ENCODE measurements around the gene TRIM17. TPM values are rescaled to one million over a fixed set of nuclear protein-coding genes. Genes with fewer than 3 reads are reported as not detected.

TRIM17 gene
- total RNA-seq, 2 donors from 2014 or later: 1.6 to 6.2 TPM

DNA sequence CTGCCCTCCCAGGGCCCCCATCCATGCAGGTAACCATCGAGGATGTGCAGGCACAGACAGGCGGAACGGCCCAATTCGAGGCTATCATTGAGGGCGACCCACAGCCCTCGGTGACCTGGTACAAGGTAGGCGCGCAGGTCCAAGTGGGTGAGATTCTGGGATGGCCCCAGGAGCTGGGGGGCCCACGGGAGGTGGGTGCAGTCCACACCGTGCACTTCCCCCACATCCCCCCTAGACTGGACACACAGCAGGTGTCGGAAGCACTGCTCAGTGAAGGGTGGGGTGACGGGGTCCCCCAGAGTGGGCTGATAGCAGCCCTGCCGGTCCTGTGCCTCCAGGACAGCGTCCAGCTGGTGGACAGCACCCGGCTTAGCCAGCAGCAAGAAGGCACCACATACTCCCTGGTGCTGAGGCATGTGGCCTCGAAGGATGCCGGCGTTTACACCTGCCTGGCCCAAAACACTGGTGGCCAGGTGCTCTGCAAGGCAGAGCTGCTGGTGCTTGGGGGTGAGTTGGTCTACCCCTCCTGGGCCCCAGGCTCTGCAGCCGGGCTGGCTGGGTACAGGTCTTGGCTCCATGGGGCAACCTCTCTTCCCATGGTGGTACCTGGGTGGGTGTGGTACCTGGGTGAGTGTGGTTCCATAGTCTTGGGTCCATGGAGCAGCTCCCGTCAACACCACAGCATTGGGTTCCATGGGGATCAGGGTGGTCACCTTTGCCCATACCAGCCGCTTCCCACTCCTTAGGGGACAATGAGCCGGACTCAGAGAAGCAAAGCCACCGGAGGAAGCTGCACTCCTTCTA is 50.4 kb downstream of the TRIM17 start:
- Mint-ChIP-seq H3K9me3 (no peaks in the 10 kb centered on the region), H3K4me3 (no peak overlapping the region), H3K27ac (no peak overlapping the region), H3K4me1 (ENCODE audit: low read depth) (no peaks in the 10 kb centered on the region), H3K27me3 (ENCODE audit: low read depth) (no peaks in the 10 kb centered on the region), H3K36me3 (ENCODE audit: insufficient read depth in 2 of 2) (no peaks in the 10 kb centered on the region)
- no peak for DNase-seq
- no peak for ATAC-seq (replicated peaks in 1 of 2)

DNA sequence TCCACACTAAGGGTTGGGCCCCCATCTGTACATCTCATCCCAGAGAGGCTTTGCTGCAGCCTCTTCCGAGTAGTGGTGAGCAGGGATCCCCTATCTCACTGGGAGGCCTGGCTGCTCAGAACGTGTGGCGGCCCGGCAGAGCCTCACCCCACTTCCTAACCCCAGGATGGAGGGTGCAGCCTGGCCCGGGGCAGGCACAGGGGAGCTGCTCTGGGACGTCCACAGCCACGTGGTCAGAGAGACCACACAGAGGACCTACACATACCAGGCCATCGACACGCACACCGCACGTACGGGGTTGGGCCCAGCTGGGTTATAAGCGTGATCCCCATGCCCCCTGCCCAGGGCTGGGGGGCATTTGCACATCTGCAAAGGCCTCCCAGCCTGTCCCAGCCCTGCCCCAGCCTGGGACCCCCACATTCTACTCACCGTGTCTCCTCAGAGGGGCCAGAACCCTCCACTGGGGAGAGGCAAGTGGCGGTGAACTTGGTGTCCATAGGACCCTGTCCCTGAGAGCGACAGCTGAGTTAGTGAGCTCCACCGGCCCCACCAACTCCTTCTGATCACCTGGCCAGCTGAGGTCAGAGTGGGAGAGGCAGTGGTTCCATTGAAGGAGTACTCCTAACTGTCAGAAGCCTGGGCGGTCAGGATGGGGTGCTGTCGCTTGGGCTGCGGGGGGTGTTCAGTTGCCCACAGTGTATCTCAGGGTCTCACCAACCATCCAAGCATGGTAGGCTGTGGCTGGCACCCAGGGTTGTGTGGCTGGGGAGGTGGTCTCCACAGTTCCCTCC is 51.2 kb downstream of the TRIM17 start:
- H3K4me3 Mint-ChIP-seq: no peak overlapping the region
- H3K9me3 Mint-ChIP-seq: no peaks in the 10 kb centered on the region
- no peaks in the 10 kb centered on the region for H3K4me1 Mint-ChIP-seq (ENCODE audit: low read depth)
- no peaks in the 10 kb centered on the region for H3K27me3 Mint-ChIP-seq (ENCODE audit: low read depth)
- ATAC-seq (replicated peaks in 1 of 2): no peak
- H3K36me3 Mint-ChIP-seq (ENCODE audit: insufficient read depth in 2 of 2): no peaks in the 10 kb centered on the region
- DNase-seq: no peak
- no peak overlapping the region for H3K27ac Mint-ChIP-seq

DNA sequence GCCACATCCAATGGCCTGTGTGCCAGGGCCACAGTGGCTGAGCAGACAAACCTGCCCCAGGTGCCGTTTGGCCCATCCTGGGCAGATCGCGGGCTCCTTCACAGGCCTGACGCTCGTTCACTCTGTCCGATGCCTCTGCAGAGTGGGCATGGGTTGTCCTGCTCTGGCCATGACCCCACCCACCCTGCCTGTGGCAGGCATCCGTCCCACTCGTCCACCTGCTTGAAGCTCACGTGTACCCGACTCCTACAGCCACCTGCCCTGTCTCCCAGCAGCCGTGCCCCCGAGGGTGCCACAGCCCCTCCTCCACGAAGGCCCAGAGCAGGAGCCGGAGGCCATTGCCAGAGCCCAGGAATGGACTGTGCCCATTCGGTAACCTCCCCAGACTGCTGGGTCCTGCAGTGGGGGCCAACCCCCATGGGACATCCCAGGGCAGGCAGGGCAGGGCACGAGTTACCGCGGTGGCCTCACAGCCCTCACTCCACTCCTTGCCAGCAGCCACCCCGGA is 51.9 kb downstream of the TRIM17 start:
- Mint-ChIP-seq H3K9me3 (no peaks in the 10 kb centered on the region), H3K27ac (no peak overlapping the region), H3K36me3 (ENCODE audit: insufficient read depth in 2 of 2) (no peaks in the 10 kb centered on the region), H3K4me1 (ENCODE audit: low read depth) (no peaks in the 10 kb centered on the region), H3K4me3 (no peak overlapping the region), H3K27me3 (ENCODE audit: low read depth) (no peaks in the 10 kb centered on the region)
- ATAC-seq (replicated peaks in 1 of 2) (no peak), DNase-seq (no peak)

DNA sequence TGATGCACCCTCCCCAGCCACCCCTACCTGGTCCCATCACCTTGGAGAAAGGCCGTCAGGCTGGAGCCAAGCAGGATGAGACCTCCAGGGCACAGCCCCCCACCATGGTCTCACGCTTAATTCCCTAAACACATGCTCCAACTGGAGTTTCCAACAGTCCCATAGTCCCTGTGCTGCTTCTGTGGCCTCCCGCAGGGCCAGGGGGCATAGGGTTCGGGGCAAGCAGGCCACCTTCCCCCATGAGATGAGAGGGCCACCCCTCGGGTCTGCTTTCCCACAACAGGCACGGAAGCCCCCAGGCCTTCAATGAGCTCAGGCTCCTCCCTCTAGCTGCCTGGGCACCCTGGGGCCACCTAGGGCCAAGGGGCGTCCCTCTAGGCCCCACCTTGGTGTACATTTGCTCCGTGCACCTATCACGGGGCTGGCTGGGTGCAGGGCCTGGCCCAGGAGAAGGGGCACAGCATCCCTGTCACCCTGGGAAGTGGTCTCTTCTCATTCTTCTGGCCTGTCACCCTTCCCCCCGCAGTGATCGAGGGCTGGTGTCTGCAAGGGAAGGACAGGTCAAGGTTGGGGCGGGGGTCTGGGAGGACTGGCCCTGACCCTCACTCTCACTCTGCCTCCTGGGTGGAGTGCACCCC is 52.5 kb downstream of the TRIM17 start:
- DNase-seq: no peak
- H3K27ac Mint-ChIP-seq: no peak overlapping the region
- no peak for ATAC-seq (replicated peaks in 1 of 2)
- H3K9me3 Mint-ChIP-seq: no peaks in the 10 kb centered on the region
- no peaks in the 10 kb centered on the region for H3K27me3 Mint-ChIP-seq (ENCODE audit: low read depth)
- no peak overlapping the region for H3K4me3 Mint-ChIP-seq
- H3K4me1 Mint-ChIP-seq (ENCODE audit: low read depth): no peaks in the 10 kb centered on the region
- H3K36me3 Mint-ChIP-seq (ENCODE audit: insufficient read depth in 2 of 2): no peaks in the 10 kb centered on the region

DNA sequence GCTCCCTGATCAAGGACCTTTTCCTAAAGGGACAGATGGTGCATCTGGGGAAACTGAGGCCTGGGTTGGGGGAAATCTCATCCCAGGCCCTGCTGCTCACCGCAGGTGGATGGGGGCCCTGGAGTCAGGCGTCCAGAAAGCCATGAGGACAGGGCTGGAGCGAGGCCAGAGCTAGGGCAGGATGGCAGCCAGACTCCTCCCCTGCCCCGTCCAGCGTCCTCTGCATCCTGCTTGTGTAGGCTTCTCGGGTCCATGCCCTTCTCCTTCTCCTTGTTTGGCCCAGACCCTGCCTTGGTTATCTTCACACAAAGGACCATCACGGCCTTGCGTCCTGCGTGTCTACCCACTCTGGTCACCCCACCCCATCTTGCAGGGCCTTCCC is 53.0 kb downstream of the TRIM17 start:
- Mint-ChIP-seq H3K27me3 (ENCODE audit: low read depth) (no peaks in the 10 kb centered on the region), H3K36me3 (ENCODE audit: insufficient read depth in 2 of 2) (no peaks in the 10 kb centered on the region), H3K9me3 (no peaks in the 10 kb centered on the region), H3K4me1 (ENCODE audit: low read depth) (no peaks in the 10 kb centered on the region), H3K4me3 (no peak overlapping the region), H3K27ac (no peak overlapping the region)
- DNase-seq: no peak
- no peak for ATAC-seq (replicated peaks in 1 of 2)

DNA sequence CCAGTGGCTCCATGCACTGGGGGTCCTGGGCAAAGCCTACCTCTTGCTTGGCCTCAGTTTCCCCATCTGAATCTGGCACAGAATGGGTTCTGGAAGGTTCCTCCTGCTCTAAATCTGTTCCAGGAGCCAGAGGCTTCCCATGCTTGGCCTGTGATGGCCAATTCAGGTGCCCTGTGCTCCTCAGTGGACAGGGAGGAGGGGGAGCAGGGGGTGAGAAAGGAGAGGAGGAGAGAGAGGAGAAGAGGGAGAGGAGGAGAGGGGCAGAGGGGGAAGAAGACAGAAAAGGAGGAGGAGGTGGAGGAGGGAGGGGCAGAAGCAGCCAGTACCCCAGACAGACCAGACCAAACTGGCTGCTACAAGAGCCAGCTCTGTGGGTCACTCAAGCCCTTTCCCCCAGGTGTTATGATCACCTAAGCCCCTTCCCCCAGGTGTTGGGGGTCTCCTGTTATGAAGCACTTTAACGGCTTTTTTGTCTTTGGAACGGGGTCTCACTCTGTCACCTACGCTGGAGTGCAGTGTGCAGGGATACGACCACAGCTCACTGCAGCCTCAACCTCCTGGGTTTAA is 53.7 kb downstream of the TRIM17 start:
- no peak for ATAC-seq (replicated peaks in 1 of 2)
- Mint-ChIP-seq H3K4me3 (no peak overlapping the region), H3K4me1 (ENCODE audit: low read depth) (peaks cover 2% of the 10 kb centered on the region), H3K27ac (no peak overlapping the region), H3K36me3 (ENCODE audit: insufficient read depth in 2 of 2) (no peaks in the 10 kb centered on the region), H3K9me3 (no peaks in the 10 kb centered on the region), H3K27me3 (ENCODE audit: low read depth) (no peaks in the 10 kb centered on the region)
- no peak for DNase-seq

DNA sequence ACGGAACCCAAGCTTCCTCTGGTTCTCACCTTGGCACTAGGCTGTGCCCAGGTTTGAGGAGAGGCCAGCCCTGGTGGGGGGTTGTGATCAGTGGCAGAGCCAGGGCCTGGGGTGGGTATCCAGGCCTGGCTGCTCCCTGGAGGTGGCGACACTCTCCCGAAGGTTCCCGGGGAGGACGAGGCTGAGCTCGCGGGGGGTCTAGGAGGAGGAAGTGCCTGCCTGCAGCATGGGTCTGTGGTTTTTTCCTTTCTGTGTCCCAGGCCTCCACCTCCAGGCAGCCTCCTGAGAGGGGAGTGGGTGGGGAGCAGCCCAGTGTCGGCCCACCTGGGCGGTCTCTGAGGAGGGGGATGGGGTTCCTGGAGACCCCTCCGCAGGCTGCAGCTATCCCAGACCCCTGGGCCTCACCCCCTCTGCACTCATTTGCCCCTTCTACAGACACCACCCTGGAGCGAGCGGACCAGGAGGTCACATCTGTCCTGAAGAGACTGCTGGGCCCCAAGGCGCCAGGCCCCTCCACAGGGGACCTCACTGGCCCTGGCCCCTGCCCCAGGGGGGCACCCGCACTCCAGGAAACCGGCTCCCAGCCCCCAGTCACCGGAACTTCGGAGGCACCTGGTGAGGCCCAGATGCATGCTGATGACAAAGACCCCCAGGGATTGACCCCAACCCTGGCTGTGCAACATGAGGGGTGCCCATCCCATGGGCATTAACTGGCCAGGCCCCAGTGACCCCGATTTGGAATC is 54.3 kb downstream of the TRIM17 start:
- H3K27ac Mint-ChIP-seq: no peak overlapping the region
- no peaks in the 10 kb centered on the region for H3K36me3 Mint-ChIP-seq (ENCODE audit: insufficient read depth in 2 of 2)
- peaks cover 6% of the 10 kb centered on the region for H3K4me1 Mint-ChIP-seq (ENCODE audit: low read depth)
- H3K9me3 Mint-ChIP-seq: no peaks in the 10 kb centered on the region
- ATAC-seq (replicated peaks in 1 of 2) (no peak), DNase-seq (no peak)
- no peak overlapping the region for H3K4me3 Mint-ChIP-seq
- H3K27me3 Mint-ChIP-seq (ENCODE audit: low read depth): no peaks in the 10 kb centered on the region

DNA sequence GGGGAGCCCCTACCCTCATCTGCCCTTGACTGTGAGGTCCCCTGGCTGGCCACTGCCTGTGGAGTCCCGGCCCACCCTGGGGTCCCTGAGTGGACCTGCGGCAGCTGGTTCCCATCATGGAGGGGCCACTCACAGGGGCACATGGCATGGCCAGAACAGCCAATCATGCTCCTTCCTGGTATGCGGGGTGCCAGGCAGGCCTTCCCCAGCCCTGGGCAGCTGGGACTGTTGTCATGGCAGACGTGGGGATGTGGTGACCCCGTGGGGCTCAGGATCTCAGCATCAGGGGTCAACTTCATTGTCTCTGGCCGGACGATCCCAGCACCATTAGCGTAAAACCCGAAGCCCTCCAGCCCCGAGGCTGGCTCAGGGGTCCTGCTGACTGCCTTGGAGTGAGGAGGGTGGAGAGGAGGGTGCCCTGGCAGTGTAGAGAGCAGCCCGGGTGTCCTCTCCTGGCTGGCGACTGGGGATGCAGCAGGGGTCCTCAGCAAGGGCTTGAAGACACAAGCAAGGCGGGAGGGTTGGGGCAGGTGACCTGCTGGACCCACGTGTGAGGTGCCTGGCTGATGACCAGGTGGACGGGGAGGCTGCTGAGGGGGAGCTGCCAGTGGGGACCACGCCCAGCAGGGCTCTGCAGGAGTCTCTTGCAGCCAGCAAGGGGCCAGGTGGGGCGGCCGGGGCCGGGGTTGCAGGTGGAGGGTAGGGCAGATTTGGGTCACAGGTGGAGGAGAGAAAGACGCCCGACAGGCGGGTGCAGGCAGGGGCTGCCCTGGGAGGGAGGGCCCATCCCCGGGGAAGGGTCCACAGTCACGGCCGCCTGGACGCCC is 55.1 kb downstream of the TRIM17 start:
- no peaks in the 10 kb centered on the region for H3K36me3 Mint-ChIP-seq (ENCODE audit: insufficient read depth in 2 of 2)
- no peak for ATAC-seq (replicated peaks in 1 of 2)
- no peaks in the 10 kb centered on the region for H3K9me3 Mint-ChIP-seq
- no peak for DNase-seq
- H3K4me1 Mint-ChIP-seq (ENCODE audit: low read depth): peaks cover 6% of the 10 kb centered on the region
- H3K27me3 Mint-ChIP-seq (ENCODE audit: low read depth): no peaks in the 10 kb centered on the region
- H3K4me3 Mint-ChIP-seq: no peak overlapping the region
- no peak overlapping the region for H3K27ac Mint-ChIP-seq

DNA sequence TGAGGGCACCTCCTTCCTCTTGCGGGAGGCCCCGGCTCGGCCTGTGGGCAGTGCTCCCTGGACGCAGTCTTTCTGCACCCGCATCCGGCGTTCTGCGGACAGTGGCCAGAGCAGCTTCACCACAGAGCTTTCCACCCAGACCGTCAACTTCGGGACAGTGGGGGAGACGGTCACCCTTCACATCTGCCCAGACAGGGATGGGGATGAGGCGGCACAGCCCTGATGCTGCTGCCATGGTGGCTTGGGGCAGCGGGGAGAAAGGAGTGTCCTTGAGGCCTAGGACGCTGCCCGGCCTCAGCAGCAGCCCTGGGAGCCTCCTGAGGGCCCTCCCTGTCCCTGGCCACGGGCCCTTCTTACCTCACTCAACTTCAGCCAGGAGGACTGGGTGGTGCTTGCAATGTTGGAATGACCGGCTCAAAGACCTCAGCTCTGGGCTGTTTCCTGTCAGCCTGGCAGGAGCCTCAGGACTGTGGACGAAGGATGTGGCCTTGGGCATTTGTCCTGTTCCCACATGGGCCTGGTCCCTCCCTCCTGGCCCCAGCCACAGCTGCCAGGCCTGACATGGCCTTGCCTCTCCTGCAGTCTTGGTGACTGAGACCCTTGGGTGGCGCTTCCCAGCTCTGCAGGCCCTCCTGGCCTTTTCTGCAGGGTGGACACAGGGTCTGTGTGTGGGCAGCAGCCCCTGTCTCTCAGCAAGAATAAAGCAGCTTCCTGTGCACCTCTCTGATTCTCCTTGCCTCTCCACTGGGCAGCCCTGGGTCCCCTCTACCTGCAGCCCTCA is 55.9 kb downstream of the TRIM17 start:
- no peaks in the 10 kb centered on the region for H3K36me3 Mint-ChIP-seq (ENCODE audit: insufficient read depth in 2 of 2)
- H3K4me3 Mint-ChIP-seq: no peak overlapping the region
- no peaks in the 10 kb centered on the region for H3K9me3 Mint-ChIP-seq
- ATAC-seq (replicated peaks in 1 of 2) (no peak), DNase-seq (no peak)
- no peaks in the 10 kb centered on the region for H3K27me3 Mint-ChIP-seq (ENCODE audit: low read depth)
- no peak overlapping the region for H3K27ac Mint-ChIP-seq
- H3K4me1 Mint-ChIP-seq (ENCODE audit: low read depth): peaks cover 6% of the 10 kb centered on the region

DNA sequence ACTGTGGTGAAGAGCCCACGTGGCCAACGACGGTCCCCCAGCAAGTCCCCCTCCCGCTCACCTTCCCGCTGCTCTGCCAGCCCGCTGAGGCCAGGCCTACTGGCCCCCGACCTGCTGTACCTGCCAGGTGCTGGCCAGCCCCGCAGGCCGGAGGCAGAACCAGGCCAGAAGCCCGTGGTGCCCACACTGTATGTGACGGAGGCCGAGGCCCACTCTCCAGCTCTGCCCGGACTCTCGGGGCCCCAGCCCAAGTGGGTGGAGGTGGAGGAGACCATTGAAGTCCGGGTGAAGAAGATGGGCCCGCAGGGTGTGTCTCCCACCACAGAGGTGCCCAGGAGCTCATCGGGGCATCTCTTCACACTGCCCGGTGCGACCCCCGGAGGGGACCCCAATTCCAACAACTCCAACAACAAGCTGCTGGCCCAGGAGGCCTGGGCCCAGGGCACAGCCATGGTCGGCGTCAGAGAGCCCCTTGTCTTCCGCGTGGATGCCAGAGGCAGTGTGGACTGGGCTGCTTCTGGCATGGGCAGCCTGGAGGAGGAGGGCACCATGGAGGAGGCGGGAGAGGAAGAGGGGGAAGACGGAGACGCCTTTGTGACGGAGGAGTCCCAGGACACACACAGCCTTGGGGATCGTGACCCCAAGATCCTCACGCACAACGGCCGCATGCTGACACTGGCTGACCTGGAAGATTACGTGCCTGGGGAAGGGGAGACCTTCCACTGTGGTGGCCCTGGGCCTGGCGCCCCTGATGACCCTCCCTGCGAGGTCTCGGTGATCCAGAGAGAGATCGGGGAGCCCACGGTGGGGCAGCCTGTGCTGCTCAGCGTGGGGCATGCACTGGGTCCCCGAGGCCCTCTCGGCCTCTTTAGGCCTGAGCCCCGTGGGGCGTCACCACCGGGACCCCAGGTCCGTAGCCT is 56.8 kb downstream of the TRIM17 start:
- Mint-ChIP-seq H3K27ac (no peak overlapping the region), H3K27me3 (ENCODE audit: low read depth) (no peaks in the 10 kb centered on the region), H3K4me1 (ENCODE audit: low read depth) (peaks cover 6% of the 10 kb centered on the region), H3K4me3 (no peak overlapping the region), H3K36me3 (ENCODE audit: insufficient read depth in 2 of 2) (no peaks in the 10 kb centered on the region), H3K9me3 (no peaks in the 10 kb centered on the region)
- no peak for DNase-seq
- ATAC-seq (replicated peaks in 1 of 2): no peak

Data from activated T-cell treated with anti-CD3 and anti-CD28 coated beads, Interleukin-2, amount 50 U/mL, for 72 hours (primary cell).